Neural crest cell (in vitro differentiated cells): ENCODE measurements around the gene OR6C65. TPM values are rescaled to one million over a fixed set of nuclear protein-coding genes. Genes with fewer than 3 reads are reported as not detected.
"Not testable (repeated sequence)": the region's sequence is repeated elsewhere in the genome, so short reads cannot be mapped to it uniquely, and the experiment has no call there.

Experiments used
- DNase-seq: peaks from one replicate; pipeline ENCODE4 v3.0.0; 2021; ENCODE audit warnings: low read depth, mixed read lengths, low spot score
- H3K27ac Mint-ChIP-seq: one replicate; pipeline ENCODE4 v1.8.0; 2021; ENCODE audit warnings: mild to moderate bottlenecking, mixed read lengths; ENCODE audit not compliant: unreplicated experiment
- H3K27me3 Mint-ChIP-seq: 2 replicates; pipeline ENCODE4 v1.8.0; 2021; ENCODE audit warnings: low read depth, mild to moderate bottlenecking, mixed read lengths
- H3K36me3 Mint-ChIP-seq: 2 replicates; pipeline ENCODE4 v1.8.0; 2021; ENCODE audit warnings: low read depth, mild to moderate bottlenecking, mixed read lengths
- H3K4me1 Mint-ChIP-seq: 2 replicates; pipeline ENCODE4 v1.8.0; 2021; ENCODE audit warnings: mixed read lengths
- H3K4me3 Mint-ChIP-seq: one replicate; pipeline ENCODE4 v1.8.0; 2021; ENCODE audit warnings: mild to moderate bottlenecking, mixed read lengths
- H3K9me3 Mint-ChIP-seq: 2 replicates; pipeline ENCODE4 v1.8.0; 2021; ENCODE audit warnings: mixed read lengths
- CTCF ChIP-seq: fragments of 200-600 bp; sonication (generic); conservative IDR thresholded peaks from 2 replicates; pipeline ENCODE4 v1.5.0; 2021; ENCODE audit warnings: antibody characterized with exemption, mild to moderate bottlenecking
- total RNA-seq: library from RNA; stranded (reverse); gene quantifications from 2 replicates; pipeline ENCODE4 v1.2.1, GENCODE V29; 2021

The OR6C65 gene
- total RNA-seq, 1 donor from 2014 or later, result not detected

GRCh38 chr12:55392032-55392795 lies 8.1 kb upstream of the OR6C65 start:
- H3K27me3 Mint-ChIP-seq, result no peaks in the 10 kb centered on the region

DNA sequence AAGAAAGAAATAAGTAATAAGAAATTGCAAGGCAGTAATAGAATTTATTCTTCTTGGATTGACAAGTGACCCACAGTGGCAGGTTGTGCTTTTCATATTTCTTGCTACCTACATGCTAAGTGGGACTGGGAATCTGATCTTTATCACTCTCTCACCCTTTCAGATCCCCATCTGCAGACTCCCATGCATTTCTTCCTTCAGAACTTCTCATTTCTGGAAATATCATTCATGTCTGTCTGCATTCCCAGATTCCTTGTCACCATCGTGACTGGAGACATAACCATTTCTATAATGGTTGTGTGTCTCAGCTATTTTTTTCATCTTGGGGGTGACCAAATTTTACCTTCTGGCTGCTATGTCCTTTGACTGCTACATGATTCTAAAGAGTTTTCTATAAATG lies 4.0 kb upstream of the OR6C65 start:
- no peak for DNase-seq
- H3K27me3 Mint-ChIP-seq, result no peaks in the 10 kb centered on the region
- H3K36me3 Mint-ChIP-seq, result no peaks in the 10 kb centered on the region
- TF ChIP-seq CTCF, result no peak
- no peaks in the 10 kb centered on the region for H3K4me1 Mint-ChIP-seq
- no peaks in the 10 kb centered on the region for H3K9me3 Mint-ChIP-seq
- no peak overlapping the region for H3K4me3 Mint-ChIP-seq
- no peak overlapping the region for H3K27ac Mint-ChIP-seq

More at GRCh38 chr12:55392032-55392795, 8.1 kb upstream of the OR6C65 start:
- Mint-ChIP-seq H3K36me3 (no peaks in the 10 kb centered on the region), H3K9me3 (no peaks in the 10 kb centered on the region), H3K27ac (no peak overlapping the region), H3K4me3 (no peak overlapping the region), H3K4me1 (no peaks in the 10 kb centered on the region)
- DNase-seq, result no peak
- no peak for TF ChIP-seq CTCF

DNA sequence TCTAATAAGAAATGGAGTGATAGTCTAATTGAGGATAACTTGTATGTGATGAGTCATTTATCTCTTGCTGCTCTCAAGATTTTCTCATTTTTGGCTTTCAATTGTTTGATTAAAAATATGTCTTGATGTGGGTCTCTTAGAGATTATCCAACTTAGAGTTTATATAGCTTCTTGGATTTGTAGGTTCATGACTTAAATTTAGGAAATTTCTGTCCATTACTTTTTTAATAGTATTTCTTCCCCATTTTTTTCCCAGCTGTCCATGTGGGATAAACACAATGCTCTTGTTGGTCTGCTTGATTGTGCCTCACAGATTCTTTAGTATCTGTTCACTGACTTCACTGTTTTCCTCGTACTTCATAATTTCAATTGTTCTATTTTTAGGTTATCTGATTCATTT lies 7.5 kb downstream of the OR6C65 start:
- Mint-ChIP-seq H3K9me3 (peaks cover 4% of the 10 kb centered on the region), H3K27me3 (no peaks in the 10 kb centered on the region), H3K4me1 (no peaks in the 10 kb centered on the region), H3K36me3 (peaks cover 6% of the 10 kb centered on the region), H3K4me3 (no peak overlapping the region), H3K27ac (no peak overlapping the region)
- no peak for TF ChIP-seq CTCF
- no peak for DNase-seq

DNA sequence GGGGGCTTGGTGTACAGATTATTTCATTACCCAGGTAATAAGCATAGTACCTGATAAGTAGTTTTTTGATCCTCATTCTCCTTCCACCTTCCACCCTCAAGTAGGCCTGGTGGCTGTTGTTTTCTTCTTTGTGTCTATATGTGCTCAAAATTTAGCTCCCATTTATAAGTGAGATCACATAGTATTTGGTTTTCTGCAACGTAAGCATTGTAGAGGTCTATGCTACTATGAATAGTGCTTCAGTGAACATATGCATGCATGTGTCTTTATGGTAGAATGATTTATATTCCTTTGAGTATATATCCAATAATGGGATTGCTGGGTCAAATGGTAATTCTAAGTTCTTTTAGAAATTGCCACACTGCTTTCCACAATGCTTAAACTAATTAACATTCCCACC lies 8.8 kb downstream of the OR6C65 start:
- H3K4me3 Mint-ChIP-seq, H3K36me3 Mint-ChIP-seq, H3K27ac Mint-ChIP-seq, H3K9me3 Mint-ChIP-seq, DNase-seq, H3K27me3 Mint-ChIP-seq, H3K4me1 Mint-ChIP-seq: not testable (repeated sequence)

GRCh38 chr12:55412138-55412537 lies 11.8 kb downstream of the OR6C65 start:
- not testable (repeated sequence) for H3K27me3 Mint-ChIP-seq, H3K9me3 Mint-ChIP-seq, H3K36me3 Mint-ChIP-seq, H3K27ac Mint-ChIP-seq, H3K4me3 Mint-ChIP-seq, DNase-seq
- peaks cover 12% of the 10 kb centered on the region for H3K4me1 Mint-ChIP-seq

DNA sequence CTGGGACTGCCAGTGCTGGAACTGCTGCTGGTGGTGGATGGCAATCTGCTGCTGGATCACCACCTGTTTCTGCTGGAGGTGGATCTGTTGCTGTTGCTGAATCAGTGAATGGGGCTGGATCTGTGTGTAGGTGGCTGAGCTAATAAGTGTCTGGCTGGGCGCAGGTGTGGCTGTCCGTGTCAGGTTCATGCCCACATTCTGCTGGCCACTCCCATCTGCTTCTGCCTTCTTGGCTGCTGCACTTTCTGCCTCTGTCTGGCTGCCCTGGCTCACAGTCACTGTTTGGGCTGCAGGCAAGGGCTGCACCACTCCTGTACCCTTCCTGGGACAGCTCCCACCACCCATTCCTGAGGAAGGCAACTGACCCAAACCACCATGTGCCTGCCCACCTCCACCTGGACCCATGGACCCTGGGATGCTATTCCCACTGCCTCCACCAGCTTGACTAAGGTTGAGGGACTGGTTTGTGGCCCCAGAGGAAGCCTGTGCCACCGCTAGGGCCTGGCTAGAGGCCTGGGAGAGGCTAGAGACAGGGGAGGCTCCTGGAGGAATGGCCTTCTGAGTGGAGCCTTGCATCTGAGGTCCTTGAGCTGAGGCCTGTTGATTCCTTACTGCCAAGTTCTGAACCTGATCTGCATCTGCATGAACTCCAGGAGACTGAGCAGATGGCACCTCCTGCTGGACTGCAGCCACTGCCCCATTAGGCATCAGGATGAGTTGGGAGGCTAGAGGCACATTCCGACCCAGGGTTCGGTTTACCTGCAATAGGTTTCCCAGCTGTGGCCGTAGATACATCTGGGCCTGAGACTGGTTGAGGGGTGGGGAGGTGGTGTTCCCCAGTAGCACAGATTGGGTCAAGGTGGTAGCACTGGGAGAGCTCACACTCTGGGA lies 13.4 kb downstream of the OR6C65 start:
- peaks cover 12% of the 10 kb centered on the region for H3K4me1 Mint-ChIP-seq
- not testable (repeated sequence) for H3K27ac Mint-ChIP-seq, H3K4me3 Mint-ChIP-seq, H3K9me3 Mint-ChIP-seq, H3K36me3 Mint-ChIP-seq, DNase-seq, H3K27me3 Mint-ChIP-seq

DNA sequence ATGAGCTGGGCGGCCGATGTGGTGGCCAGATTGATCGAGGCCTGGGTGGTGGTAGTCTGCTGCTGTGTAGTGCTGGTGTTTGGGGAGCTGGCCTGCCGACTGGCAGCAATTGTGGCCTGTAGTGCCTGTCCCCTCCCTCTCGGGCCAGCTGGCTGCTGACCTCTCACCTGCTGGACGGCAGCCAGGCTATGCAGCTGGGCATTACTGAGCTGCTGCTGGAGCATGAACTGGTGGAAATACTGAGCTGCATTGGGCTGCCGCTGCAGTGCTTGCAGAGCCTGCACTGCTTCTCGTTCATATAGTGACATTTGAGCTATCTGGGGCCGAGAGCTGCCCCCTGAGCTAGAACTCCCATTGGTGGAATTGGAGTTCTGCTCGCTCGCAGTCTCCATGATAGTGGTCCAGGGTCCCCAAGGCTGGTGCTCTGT lies 14.1 kb downstream of the OR6C65 start:
- Mint-ChIP-seq H3K4me1 (peaks cover 12% of the 10 kb centered on the region), H3K4me3 (peak overlapping the region; percentile 65)
- not testable (repeated sequence) for H3K36me3 Mint-ChIP-seq, H3K27ac Mint-ChIP-seq, DNase-seq, H3K27me3 Mint-ChIP-seq, H3K9me3 Mint-ChIP-seq

DNA sequence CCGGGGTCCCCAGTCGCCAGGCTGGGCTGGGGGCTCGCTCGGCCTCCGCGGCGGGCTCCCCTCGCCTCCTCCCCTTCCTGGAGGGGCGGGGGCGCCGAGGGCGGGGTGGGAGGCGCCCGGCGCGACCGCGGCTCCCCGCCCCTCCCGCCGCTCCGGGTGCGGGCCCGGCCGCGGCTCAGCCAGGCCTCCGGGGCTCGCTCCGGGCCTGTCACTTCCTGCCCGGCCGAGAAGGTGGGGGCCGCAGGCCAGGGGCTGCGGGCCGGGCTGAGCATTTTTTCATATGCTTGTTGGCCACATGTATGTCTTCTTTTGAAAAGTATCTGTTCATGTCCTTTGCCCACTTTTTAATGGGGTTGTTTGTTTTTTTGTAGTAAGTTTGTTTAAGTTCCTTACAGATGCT lies 14.6 kb downstream of the OR6C65 start:
- H3K9me3 Mint-ChIP-seq, H3K27me3 Mint-ChIP-seq, DNase-seq: not testable (repeated sequence)

More for the DNA sequence above, 14.6 kb downstream of the OR6C65 start:
- not testable (repeated sequence) for H3K36me3 Mint-ChIP-seq
- Mint-ChIP-seq H3K4me1 (peaks cover 12% of the 10 kb centered on the region), H3K27ac (peak overlapping the region; percentile 50), H3K4me3 (peak overlapping the region; percentile 83)
